Activated CD4-positive, CD25-positive, alpha-beta regulatory T cell treated with anti-CD3 and anti-CD28 coated beads, Interleukin-2, amount 50 U/mL, for 16 hours (primary cell): ENCODE measurements around the gene CCDC57.

ENCODE experiments used
- DNase-seq: peaks from one replicate; pipeline ENCODE4 v3.0.0-alpha.2; 2020; ENCODE audit warnings: low read depth, low spot score

Gene CCDC57

GRCh38 chr17:82126556-82127314, 85.9 kb downstream of the CCDC57 start:
- peak; percentile 62 for DNase-seq

- DNase-seq = no peak
Measured at GRCh38 chr17:82124101-82124500, 88.5 kb downstream of the CCDC57 start.

DNA sequence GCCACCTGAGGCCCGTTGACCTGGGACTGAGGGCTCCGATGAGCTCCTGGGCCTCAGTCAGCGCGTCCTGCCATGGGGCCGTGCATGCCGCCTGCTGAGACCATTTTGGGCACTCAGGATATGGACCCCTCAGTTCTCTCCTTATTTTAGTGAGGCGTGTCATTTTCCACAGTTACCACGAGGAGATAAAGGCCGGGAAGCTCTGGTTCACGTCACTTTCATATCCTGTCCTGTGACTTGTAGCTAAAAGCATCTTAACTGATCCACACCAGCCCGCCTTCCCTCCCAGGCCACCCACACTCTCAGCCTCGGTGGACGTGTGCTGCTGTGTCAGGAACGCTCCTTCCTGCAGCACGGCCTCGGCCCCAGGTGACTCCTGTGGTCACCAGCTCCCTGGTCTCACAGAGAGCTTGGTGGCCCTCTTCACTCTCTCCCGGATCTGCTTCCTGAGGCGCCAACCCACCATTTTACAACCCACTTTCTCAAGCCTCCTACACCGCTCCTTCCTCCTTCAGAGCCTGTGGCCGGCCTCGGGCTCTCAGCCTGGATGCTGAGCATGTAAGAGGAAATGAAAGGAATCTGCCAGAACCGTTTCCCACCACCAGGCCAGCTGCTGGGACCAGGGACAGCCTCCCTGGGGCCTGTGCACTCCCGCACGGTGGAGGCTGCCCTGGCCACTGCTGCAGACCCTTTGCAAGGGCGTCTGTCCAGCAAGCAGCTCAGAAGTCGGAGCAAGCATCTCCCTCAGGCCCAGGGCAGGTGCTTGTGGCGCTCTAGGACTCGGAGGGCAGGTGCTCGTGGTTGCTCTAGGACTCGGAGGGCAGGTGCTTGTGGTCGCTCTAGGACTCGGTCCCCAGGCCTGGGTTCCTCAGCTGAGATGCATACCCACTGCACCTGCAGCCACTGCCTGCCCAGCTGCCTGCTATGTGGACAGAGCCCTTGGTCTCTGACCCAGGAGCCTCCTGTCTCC, 90.7 kb downstream of the CCDC57 start:
- DNase-seq = no peak

GRCh38 chr17:82121246-82121645, 91.4 kb downstream of the CCDC57 start:
- DNase-seq = no peak

- DNase-seq = no peak
Measured at GRCh38 chr17:82120148-82120547, 92.5 kb downstream of the CCDC57 start.

DNA sequence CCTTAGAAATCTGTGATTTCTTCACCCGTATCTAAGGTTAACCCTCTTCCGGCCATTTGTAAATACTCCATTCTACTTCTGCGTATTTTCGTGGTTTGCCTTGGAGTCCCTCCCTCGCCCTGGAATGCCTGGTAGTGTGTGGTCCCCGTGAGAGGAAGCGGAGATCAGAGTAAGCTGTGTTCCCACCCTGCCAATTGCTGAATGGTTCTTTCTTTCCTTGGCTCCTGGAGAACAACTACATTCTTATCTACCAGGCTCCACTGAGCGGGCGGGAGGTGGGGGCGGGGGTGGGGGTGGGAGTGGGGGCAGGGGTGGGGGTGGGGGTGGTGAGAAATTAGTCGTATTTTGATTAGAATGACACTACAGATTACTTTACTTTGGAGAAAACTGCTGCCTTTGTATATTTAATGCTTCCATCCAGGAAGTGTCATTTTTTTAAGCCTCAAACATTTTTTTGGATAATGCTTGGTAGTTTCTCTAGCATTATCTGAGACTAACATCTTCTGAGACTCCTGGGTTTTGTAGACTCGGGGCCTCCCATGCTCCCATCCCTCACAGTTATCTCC, 93.7 kb downstream of the CCDC57 start:
- DNase-seq = no peak

DNA sequence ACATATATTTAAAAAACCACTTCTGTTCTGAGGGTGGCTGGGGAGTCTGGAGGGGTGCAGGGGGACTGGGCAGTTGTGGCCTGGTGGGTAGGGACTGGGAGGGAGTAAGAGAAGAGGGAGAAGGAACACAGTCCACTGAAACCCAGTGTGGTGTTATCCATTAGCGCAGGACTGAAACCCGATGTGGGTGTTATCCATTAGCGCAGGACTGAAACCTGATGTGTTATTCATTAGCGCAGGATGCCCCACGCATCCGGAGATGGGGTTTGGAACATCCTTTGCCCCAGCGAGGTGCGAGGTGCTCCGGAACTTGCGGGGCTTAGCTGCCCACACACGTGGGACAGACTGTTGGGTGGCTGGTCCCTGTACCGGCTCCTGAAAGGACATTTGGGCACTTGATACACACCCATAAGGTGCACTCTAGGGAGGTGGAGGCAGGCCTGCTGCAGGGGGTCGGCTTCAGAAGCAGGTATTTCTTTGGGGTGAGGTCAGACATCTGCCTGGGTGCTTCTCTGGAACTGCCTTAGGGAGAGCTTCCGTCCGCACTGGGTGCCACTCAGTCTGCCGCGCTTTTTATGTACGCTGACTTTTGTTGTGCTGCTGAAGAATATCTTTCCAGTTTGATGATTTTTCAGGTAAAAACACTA, 94.4 kb downstream of the CCDC57 start:
- DNase-seq = no peak

GRCh38 chr17:82117139-82118090, 95.2 kb downstream of the CCDC57 start:
- no peak for DNase-seq

GRCh38 chr17:82116246-82116645, 96.4 kb downstream of the CCDC57 start:
- no peak for DNase-seq

GRCh38 chr17:82114872-82115271, 97.8 kb downstream of the CCDC57 start:
- DNase-seq = no peak

DNA sequence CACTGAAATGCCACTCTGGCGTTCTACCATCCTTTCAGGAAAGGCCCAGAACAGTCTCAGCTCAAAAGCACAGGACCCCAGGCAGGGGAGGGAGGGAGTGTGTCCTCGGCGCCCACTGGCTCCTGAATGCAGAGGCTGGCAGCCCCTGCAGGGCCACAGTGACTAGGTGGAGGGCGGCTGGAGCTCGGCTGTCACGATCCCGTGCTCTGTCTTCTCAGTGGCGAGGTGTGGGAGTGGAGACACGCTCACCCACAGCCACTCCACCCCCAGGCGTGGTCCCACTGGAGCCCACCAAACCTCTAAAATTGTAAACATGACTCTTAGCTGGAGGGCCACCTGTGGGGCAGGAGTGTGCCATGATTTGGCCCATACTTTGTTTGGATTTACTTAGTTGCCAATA, 98.2 kb downstream of the CCDC57 start:
- DNase-seq = no peak

DNA sequence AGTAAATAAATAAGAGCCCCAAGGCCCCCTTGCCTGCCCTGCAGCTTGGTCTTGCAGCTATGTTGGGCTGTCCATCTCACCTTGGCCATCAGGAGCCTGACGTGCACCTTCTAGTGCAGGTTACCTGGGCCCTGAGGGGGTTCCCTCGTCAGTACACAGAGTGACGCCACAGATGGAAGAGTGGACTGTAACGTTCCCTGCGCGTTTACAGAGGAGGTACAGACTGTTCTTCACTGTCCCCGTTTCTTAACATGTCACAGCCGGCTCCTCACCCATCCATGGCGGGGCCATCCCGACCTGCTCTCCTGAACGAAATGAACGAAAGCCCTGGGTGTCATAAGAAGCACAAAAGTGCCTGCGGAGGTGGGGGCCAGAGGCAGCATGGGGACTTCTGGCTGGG, 98.7 kb downstream of the CCDC57 start:
- DNase-seq = no peak

DNA sequence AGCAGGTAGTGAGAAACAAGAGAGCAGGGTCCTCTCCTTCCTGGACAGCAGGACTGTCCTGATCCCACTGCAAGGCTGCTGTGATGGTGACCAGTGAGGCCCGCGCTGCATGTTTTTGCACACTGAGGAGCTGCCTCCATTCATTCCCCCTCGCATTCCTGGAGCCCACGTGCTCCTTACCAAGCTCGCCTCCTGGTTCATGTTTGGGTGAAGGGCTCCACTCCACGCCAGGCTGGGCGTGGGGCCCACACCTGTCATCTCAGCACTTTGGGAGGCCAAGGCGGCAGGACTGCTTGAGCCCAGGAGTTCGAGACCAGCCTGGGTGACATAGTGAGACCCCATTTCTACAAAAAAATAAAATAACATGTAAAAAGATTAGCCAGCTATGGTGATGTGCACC, 99.2 kb downstream of the CCDC57 start:
- no peak for DNase-seq

DNA sequence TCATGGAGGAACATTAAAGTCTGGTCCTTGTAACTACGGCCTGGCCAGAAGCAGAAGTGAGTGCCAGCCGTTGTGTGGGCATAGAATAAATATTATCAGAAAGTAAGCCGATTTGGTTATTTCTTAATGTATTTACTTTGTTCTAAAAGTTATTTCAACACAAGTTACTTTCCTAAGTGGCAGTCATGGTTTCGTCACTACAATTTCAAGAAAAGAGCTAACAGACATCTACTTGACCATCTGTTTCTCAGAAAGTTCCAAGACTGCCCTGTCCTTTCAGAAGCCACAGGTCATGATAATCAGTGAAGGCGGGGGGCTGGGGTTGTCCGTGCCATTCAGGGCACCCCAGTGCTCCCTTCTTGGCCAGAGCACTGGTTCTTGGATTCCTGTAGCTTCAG, 99.7 kb downstream of the CCDC57 start:
- no peak for DNase-seq

- no peak for DNase-seq
Measured at GRCh38 chr17:82112181-82112913, 100.3 kb downstream of the CCDC57 start.

DNA sequence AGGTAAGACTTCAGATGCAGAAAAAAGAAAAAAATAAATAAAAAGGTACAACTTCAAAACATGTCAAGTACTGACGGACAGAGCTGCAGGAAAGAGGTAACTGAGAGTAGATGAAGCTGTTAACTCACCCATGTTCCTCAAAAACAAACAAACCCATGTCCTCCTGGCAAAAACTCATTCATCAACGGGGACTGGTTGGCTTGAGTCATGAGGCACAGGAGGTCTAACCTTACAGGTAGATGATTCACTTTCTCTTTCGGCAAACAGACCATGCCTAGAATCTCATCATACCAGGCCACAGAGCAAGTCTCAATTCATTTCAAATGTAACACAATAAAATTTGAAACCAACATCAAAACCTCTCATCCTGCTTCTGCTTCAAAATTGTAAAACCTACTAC, 102.3 kb downstream of the CCDC57 start:
- no peak for DNase-seq

DNA sequence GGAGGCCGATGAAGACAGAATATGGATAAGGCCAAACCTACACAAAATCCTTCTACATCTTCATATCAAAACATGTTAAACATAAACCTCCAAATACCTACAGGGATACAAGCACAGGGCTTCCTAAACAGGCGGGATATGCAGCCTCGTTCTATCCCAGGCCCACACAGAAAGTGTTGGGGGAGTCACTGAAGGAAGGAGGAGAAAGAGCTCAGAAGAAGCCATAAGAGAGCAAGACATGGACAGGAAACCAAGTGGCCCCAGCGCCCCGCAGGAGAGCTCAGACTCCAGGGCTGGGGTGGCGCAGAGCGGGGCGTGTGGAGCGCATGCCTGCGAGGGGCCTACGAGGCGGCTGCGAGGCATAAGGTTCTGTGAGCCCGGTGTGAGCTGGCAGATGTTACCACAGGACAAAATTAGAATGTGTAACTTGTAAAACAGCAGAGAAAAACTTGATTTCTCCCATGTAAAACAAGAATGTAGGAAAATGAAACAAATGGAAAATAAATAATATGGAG, 103.6 kb downstream of the CCDC57 start:
- no peak for DNase-seq

- no peak for DNase-seq
Measured at GRCh38 chr17:82108496-82108945, 104.1 kb downstream of the CCDC57 start.

DNA sequence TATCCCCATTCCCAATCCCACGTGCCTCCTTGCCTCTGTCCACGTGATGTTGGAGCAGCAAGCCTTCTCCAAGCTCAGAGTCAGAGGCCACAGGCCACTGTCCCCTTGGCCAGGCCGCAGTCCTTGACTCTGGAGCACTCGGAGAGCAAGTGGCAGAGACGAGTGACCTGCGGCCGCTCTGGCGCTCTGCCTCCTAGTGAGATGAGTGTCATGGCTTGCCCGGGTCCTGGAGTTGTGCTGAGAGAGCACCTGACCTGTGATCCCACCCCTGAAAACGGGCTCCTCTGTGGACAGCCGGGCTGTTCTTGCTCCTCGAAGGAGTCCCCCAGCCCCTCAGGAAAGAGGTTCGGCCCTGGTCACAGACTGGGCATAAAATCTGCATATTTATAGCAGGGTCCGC, 104.6 kb downstream of the CCDC57 start:
- DNase-seq = no peak
